Hematopoietic multipotent progenitor cell treated with erythropoietin and hydrocortisone succinate and interleukin-3 and kit ligand, for 6 days (in vitro differentiated cells): Measurements from ENCODE around the gene ELL2.

ENCODE experiments used
- DNase-seq: peaks from one replicate; pipeline ENCODE4 v3.0.0-alpha.2; 2015

Gene ELL2

DNA sequence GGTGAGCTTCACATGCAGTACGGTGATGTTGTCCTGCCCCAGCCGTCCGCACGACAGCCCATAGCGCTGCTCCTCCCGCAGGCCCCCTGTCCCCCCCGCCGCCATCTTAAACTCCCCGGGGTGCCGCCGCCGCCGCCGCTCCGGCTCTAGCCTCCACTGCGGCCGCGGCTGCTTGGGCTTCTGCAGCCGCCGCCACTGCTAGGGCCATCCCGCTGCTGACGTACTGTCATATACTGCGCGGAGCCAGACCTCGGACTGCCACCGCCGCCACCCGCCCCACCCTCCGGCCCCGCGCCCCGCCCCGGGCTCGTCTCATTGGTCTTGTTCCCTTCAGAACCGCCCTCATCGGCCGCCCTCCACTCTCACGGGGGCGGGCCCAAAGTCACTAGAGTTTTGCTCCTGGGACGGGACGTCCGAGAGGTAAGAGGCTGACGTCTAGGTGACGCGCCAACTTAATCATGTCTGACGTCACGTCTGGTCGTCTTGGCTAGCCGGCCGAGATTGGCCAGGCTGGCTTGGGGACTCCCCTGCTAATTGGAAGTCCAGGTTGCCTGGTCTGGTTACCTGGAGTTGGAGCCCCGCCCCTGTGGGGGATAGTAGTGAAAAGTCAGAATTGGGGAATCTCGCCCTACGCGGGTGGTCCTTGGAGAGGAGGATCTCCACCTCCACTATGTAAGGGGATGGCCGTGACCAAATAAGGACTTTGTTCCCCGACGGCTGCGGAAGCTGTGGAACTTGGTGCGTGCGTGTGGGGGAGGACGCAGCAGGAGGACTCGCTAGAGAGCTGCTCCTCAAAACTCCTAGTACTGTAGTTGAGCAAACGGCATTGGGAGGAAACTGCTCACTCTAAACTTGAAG lies at the start of gene ELL2:
Gene ELL2 (minus strand): TSS at position 235 of the 858 bp plus-strand sequence. CDS start 130 bp downstream, at position 105.
- peak; percentile 99 for DNase-seq

DNA sequence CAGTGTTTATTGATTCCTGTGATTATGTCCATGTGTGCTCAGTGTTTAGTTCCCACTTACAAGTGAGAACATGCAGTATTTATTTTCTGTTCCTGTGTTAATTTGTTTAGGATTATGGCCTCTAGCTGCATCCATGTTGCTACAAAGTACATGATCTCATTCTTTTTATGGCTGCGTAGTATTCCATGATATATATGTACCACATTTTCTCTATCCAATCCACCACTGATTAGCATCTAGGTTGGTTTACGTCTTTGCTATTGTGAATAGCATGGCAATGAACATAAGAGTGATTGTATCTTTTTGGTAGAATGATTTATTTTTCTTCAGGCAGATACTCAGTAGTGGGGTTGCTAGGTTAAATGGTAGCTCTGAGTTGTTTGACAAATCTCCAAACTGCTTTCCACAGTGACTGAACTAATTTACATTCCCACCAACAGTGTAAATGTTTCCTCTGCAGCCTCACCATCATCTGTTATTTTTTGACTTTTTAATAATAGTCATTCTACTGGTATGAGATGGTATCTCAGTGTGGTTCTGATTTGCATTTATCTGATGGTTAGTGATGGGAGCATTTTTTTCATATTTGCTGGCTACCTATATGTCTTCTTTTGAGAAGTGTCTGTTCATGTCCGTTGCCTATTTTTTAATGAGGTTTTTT lies 47.5 kb upstream of the ELL2 start:
- no peak for DNase-seq

DNA sequence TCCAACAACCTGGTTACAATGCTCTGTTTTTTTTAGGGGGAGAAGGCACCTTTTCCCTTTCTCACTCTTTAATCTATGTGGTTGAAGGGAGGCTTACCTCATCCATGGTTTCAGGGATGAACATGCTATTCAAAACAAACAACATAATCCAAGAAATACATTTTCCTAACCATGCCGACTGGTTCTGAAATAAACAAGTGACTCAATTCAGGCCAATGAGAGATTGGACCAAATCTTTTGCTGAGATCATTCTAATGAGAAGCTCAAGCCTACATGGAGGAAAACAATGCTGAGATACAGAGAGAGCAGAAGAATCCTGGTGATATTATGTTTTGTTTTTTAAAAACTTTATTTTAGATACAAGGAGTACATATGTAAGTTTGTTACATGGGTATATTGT lies 46.8 kb upstream of the ELL2 start:
- no peak for DNase-seq

DNA sequence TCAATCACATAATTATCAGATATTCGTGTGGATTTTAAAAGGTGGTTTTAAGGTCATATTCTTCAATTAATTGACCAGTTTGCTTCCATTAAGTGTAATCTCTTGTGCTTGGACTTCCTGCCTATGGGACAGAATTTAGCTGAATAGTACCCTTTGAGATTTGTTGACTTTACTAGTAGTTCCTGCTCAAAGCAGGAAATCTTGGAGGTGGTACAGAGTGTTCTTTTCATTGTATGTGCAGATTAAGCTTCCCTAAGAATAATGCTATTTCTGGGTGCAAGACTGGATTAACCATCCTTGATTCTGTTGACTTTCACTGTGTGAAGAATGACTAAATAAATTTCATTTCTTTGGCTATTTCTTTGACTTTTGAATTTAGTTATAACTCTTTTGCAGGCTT lies 45.4 kb upstream of the ELL2 start:
- DNase-seq = no peak

DNA sequence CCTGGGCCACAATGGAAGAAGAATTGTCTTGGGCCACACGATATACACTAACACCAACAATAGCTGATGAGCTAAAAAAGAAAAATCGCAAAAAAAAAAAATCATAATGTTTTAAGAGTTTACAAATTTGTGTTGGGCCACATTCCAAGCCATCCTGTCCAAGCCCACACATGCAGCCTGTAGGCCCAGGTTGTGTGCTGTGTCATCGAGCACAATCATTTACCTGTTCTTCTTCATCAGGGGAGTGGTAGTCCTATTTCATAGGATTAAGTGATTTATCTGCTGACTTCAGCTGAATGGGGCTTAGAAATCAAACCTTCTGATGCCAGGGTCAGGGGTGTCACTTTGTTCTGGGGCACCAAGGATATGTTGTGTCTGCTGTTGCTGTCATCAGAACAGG lies 44.6 kb upstream of the ELL2 start:
- DNase-seq = no peak

DNA sequence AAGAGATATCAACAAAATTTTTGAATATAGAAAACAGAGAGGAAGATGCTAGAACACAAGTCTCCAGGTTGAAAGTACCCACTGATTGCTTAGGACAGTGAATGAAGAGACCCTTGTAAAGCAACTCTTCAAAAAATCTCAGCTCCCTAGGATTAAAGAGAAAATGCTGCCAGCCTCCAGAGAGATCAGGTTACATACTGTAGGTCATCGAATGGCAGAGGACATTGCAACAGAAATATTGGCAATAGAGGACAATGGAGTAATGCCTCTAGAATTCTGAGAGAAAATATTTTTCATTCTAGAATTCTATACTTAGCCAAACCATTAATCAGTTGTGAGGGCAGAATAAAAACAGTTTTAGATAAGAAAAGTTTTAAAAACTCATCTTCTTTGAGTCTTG lies 43.1 kb upstream of the ELL2 start:
- DNase-seq = no peak

DNA sequence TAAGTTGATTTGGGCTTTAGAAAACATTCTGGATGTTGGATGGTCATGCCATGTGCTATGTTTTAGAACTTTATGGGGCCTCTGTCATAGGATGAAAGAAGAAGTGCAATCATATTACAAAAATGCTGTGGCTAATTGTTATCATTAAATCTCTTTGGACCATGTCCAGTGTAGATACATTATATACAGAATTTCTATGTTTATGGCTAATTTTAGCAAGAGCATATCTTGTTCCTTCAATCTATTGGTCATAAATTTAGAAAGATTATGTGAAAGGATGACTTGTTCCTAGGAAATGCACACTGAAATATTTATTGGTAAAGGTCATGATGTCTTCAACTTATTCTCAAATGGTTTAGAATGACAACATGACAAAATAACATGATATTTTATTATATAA lies 42.4 kb upstream of the ELL2 start:
- no peak for DNase-seq

DNA sequence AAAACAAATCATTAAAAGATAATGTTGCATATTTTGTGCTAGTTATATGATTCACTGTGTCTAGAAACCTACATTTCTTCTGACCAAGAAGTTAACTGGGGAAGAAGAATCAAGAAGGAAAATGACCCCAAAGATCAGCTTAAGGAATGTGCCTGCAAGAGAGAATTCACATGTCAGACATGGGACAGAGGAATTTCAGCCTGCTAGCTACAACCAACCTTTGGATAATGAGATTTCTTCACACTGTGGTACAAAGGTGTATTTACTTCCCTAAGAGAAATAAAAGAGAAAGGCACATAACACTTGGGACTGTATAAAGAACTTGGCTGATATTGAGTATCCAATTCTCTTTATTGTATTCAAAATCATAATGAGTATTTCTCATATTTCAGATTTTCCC lies 39.6 kb upstream of the ELL2 start:
- no peak for DNase-seq

DNA sequence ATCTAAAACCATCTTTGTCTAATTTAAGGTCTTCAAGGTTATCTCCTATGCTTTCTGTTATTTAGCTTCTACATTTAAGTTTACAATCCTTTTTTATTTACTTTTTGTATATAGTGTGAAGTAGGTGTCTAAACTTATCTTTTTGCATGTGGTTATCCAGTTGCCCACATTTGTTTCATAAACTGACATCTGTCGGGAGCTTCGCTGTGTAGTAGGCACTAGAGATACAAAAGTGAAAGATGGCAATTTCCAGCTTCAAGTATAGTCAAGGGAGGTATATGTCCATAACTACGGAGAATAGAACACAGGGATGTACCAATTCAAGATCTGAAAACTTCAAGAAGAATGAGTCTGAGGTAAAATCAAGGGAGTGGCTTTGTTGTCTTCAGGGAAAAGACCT lies 38.7 kb upstream of the ELL2 start:
- DNase-seq = no peak

DNA sequence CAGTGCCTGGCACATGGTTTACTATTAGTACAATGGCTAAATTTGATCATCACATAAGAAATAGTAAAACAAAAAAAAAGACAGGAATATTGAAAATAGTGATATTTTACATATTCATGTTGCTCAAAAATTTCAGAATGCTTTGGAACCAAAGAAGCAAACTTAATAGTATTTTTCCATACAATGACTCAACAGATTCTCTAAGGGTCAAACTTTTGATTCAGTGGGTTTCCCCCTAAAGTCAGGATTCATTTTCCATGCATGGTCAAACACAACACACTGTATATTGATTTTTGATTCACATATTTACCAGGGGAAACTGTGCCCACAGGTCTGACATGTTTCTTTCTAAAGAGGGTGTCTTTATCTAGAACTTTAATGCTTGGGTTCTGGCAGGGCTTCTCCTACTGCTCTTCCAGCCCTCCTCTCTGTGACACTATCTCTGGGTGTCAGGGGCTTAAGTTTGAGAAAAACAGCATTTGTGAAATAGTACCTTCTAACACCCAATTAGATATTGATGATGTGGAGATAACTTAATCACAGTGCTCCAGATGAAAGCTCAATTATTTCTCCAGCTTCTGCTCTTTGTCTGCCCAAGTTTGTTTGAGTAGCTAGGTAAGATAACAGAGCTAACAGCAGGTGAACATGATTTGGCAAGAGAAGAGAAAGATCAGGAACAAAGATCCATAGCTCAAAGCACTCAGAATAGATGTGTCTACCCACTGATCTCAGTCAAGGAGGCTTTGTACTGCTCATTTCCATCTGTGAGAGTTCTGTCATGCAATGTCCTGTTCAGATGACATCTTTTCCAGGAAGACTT lies 35.5 kb upstream of the ELL2 start:
- DNase-seq = peak; percentile 80

DNA sequence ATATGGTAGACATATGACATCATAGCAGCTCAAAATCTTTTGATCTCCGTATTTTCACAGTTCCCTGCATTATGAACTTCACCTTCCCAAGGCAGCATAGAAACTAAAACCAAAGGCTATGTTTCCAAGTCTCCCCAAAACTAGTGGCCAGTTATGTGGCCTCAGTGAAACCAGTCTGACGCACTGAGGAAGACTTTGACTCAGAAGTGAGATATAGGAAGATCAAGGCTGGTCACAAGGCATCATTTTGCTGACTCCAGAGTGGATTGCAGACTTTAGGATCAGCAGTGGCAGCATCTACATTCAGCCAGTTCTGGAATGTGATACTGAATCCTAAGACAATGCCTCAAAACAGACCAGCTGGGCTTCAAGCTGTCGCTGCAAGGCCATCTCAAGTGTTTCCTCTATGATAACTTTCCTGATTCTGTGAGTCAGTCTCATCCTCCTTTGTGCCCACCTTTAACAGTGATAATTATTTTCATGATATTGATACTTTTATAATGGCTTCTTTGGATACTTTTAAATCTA lies 34.4 kb upstream of the ELL2 start:
- no peak for DNase-seq

DNA sequence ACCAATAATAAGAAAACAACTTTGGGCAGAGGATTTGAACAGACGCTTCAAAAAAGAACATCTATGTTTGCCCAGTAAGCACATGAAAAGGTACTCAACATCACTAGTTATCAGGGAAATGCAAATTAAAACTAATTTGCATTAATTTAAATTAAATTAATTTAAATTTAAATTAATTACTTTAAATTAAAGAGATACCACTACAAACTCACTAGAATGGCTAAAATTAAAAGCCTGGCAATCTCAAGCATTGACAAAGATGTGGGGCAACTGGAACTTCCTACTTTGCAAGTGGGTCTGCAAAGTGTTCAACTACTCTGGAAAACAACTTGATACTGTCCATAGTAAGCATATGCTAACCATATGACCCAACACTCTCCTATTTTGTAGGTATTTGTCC lies 32.1 kb upstream of the ELL2 start:
- DNase-seq = no peak

DNA sequence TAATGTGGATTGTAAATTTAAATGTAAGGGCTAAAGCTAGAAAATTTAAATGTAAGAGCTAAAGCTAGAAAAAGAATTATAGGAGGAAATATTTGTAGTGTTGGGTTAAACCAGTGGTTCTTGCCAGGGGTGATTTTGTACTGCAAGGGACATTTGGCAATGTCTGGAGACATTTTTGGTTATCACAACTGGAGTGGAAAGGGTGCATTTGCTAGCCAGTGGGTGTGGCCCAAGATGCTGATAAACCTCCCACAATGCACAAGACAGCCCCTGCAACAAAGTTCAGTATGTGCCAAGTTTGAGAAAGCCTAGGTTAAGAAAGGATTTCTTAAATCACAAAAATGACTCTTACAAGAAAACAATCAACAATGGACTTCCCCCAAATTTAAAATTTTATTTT lies 31.6 kb upstream of the ELL2 start:
- DNase-seq = peak; percentile 81

DNA sequence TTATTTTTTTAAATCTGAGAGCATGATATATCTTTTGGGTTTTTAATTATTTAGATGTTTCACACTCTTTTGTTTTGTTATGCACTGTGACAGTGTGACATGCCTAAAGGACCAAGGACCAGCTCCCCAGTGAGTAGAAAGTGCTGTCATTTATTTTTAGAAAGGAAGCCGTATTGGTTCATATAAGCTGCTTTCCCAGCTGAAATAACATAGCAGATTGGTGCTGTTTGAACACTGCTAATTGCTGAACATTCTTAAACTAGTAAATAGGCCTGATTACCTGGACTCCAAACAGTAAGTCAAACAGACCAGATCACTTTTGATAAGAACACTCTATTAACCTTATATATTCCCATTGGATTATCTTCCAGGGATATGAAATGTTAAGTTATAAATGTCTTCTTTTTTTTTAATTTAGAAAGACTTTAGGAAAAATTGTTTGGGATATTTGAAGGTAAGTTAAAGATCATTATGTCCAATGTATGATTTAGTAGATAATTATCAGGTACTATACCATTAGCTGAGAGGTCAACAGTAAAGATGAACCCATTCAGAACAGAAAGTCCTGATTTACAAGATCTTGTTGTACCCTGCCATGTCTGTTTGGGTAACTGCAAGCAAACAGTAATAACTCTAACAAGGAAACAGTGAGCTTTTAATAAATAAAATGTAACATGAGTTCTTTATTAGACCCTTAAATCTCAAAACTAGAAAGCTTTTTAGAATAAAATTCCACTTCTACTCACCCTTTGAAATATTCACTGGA lies 27.8 kb upstream of the ELL2 start:
- no peak for DNase-seq

DNA sequence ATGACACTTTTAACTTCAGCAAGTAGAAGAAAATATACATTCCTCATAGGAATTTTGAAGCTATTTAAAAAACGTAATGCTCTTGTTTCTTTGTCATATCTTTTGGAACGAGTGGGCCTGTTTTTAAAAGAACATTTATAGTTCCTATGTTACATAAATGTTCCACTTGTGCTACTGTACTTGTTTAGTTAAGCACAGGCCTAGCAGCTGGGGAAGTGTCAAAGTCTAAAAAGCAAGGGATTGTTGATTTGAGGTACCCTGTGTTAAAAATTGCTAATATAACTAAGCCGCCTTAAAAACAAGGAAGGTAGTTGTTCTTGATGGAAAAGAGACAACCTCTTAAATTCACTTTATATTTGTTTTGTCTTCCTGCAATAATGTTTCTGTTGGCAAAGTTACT lies 27.2 kb upstream of the ELL2 start:
- DNase-seq = no peak

DNA sequence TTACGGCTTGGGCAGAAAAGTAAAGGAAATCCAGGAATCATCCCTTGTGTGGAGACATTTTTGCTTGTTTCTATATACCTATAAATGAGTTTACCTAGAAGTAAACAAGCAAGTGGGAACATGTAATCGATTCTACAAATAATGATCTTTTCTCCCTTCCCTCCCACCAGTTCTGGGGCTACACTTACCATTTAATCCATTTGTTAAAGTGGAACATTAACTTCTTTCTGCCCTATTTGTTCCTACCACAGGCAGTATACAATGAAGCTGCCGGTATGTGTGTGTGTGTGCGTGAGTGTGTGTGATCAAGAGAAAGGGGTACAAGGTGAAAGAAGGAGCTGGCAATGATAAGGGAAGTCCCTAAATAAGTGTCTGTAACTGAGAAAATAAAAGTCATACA lies 26.4 kb upstream of the ELL2 start:
- no peak for DNase-seq

DNA sequence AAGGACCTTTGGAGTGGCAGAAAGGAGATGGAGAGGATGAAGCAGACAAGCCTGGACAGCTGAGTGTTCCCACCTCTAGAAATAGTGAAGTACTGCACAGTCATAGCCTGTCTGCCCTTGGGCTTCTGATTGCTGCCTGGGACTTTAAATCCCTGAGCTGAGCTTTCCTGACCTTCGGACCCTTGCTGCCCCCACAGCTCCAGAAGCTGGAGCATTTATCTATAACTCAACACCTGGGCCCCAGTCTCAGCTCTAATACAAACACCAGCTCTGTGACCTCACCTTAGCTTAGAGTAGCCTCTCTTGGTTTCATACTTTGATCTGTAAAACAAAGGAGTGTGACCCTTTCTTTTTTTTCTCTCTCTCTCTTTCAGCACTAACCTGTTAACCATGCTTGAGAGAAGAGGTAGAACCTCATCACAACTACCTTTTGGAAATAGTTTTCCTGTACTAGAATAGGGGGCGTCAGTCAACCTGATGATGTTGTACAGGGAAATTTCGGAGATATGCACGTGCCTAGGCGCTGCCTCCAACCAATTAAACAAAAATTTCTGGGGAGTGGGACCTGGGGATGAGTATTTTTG lies 25.4 kb upstream of the ELL2 start:
- no peak for DNase-seq

DNA sequence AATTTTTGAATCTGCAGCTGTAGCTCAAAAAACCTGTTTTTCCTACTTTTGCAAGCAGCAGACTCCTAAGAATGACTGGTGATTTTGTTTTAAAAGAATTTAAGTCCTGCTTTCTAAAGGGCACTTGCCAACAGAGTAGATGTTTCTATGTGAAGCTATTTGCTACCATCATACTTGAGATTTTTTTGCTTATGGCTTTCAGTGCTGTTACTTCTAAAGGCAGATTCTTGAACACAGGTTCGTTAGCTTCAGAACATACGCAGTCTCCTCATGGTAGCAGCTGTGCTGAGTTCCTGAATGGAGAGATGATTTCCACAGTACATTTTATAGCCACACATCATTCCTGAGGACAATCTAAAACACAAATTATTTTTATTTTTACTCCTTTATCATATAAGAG lies 24.4 kb upstream of the ELL2 start:
- DNase-seq = no peak

DNA sequence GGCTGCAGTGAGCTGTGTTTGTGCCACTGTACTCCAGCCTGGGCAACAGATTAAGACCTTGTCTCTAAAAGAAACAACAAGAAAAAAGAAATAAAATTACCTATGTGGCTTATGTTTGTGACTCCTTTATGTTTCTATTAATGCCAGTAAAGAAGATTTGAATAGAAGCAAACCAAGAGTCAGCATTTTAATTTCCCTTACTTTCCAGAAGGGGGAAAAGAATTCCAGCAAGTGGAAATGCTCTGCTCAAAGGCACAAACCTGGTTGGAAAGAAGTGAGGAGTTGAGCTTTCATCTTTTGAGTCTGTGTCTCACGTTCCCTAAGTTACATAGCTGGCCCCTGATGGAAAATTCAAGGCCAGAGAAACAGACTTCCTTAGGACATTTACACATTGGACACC lies 23.6 kb upstream of the ELL2 start:
- no peak for DNase-seq

DNA sequence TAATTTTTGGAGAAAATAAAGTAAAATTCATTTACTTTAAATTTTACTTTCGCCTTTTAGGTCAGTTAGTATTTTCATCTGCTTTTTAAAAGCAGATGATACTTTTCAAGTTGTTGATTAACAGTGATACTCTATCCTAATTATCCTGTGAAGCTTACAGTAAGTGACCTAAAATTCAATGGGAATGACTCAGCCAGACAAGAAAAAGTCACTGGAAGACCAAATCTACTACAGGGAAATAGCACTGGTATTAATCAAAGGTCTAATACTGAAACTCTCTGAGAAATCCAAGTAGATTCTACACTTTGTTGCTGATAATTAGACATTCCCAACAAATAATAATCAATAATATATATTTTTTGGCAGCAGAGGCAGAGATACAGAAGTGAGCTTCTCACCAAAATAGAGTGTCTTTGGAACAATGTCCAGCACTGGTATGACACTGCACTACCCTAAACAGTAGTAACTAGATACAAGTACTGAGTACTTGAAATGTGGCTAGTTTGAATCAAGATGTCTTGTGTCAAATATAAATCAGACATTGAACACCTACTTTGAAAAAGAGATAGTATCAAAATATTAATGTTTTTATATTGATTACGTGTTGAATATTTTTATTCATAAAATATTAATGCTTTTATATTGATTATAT lies 22.8 kb upstream of the ELL2 start:
- no peak for DNase-seq

DNA sequence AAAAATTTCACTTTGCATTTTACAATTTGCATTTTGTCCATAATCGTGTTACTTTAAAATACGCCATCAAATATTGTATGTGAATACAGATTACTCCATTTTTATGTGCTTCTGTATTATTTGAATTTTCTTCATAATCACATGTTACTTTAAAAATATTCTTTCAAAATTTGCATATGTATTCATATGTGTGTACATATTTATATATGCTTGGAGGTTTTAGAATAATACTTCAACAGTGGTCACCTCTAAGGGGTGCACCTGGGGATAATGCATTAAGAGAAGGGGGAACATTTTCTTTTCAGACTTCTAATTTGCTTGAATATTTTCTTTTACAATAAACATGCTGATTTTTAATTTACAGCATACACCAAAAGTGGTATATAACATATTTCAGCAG lies 21.9 kb upstream of the ELL2 start:
- no peak for DNase-seq

DNA sequence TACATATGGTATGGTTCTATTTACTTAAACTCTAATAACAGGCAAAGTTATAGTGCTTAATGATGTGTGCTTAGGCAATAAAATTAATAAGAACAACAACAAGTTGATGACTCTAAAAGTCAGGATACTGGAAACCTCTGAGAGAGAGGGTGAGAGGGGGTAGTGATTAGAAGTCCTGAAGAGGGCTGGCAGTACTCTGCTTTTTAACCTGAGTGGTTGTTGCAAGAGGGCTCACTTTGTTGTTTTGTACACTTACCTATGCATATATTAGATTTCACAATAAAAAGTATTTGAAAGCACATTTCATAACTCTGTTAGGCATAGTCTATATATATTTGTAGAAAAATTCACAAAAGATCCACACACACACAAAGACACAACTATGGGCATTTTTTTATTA lies 21.4 kb upstream of the ELL2 start:
- DNase-seq = no peak
